Dendritic cell treated with granulocyte-macrophage colony-stimulating factor and Interleukin-4, amounts not matched to agents 40 ng/mL and 50 ng/mL, for 4 days (primary cell): ENCODE results near the gene DCC.
"Not testable (repeated sequence)": the region's sequence is repeated elsewhere in the genome, so short reads cannot be mapped to it uniquely, and the experiment has no call there.

Source experiments
- H3K27ac Mint-ChIP-seq: one replicate; pipeline ENCODE4 v1.8.0; 2022; ENCODE audit warnings: mild to moderate bottlenecking, mixed read lengths
- H3K27me3 Mint-ChIP-seq: one replicate; pipeline ENCODE4 v1.8.0; 2022; ENCODE audit warnings: mild to moderate bottlenecking, mixed read lengths
- H3K36me3 Mint-ChIP-seq: one replicate; pipeline ENCODE4 v1.8.0; 2022; ENCODE audit warnings: low read depth, mixed read lengths
- H3K4me1 Mint-ChIP-seq: one replicate; pipeline ENCODE4 v1.8.0; 2022; ENCODE audit warnings: low read depth, mixed read lengths
- H3K4me3 Mint-ChIP-seq: one replicate; pipeline ENCODE4 v1.8.0; 2022; ENCODE audit warnings: mild to moderate bottlenecking, moderate library complexity, mixed read lengths
- H3K9me3 Mint-ChIP-seq: one replicate; pipeline ENCODE4 v1.8.0; 2022; ENCODE audit warnings: mixed read lengths
- intact Hi-C: fragments of 100-400 bp; cut with micrococcal nuclease; formaldehyde crosslinking; loops from one replicate; pipeline ENCODE4 v1.15.0; 2022

The DCC gene

DNA sequence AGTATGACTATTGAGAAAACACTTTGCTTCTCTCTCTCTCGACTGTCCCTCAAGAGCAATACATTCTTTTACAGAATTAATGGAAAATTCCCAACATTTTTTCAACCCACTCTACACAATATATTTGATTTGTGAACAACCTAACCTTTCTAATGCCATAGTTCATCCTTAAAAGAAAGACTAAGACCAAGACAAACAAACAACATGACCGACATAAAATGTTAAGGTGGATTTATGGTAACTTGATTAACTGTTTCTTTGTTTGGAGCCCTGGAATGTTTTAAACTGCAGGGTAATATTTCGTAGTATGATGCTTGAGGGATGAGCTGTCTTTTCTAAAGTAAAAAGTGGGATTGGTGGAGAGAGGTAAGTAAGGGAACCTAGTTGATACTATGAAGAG lies 1146.3 kb downstream of the DCC start:
- Mint-ChIP-seq H3K36me3 (no peaks in the 10 kb centered on the region), H3K4me1 (no peaks in the 10 kb centered on the region), H3K27me3 (no peaks in the 10 kb centered on the region), H3K9me3 (no peaks in the 10 kb centered on the region), H3K4me3 (no peak overlapping the region), H3K27ac (no peak overlapping the region)
- intact Hi-C loops: no loop called here

- intact Hi-C loops: no loop called here
- no peaks in the 10 kb centered on the region for H3K4me1 Mint-ChIP-seq
- H3K27me3 Mint-ChIP-seq: no peaks in the 10 kb centered on the region
- no peaks in the 10 kb centered on the region for H3K36me3 Mint-ChIP-seq
- H3K27ac Mint-ChIP-seq: no peak overlapping the region
- H3K4me3 Mint-ChIP-seq: no peak overlapping the region
- peaks cover 18% of the 10 kb centered on the region for H3K9me3 Mint-ChIP-seq
These were observed 1149.3 kb downstream of the DCC start for GRCh38 chr18:53489266-53489665.

DNA sequence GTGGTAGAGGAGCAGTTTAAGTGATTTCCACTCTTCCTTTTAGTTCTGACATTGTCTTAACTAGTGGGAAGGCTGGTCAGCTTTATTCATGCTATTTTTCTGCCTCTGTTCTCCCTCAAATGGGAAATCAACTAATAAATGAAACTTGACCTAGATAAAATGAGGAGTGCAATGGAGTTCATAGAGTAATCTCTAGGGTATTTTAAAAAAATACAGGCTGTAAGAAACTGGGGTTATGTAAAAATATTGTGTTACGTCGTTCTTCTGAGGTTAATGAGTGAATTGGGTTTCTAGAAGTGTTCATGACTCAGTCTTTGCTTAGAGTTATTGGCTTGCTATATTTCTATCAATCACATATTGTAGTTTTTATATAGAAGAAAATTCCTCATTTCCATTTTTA lies 1150.0 kb downstream of the DCC start:
- H3K4me3 Mint-ChIP-seq: no peak overlapping the region
- H3K27me3 Mint-ChIP-seq: no peaks in the 10 kb centered on the region
- H3K4me1 Mint-ChIP-seq: no peaks in the 10 kb centered on the region
- intact Hi-C loops: no loop called here
- H3K27ac Mint-ChIP-seq: no peak overlapping the region
- peaks cover 25% of the 10 kb centered on the region for H3K9me3 Mint-ChIP-seq
- no peaks in the 10 kb centered on the region for H3K36me3 Mint-ChIP-seq

DNA sequence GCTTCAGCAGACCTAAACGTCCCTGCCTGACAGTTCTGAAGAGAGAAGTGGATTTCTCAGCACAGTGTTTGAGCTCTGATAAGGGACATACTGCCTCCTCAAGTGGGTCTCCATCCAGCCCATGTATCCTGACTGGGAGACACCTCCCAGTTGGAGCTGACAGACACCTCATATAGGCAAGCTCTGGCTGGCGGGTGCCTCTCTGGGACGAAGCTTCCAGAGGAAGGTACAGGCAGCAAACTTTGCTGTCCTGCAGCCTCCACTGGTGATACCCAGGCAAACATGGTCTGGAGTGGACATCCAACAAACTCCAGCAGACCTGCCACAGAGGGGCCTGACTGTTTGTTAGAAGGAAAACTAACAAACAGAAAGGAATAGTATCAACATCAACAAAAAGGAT lies 1156.0 kb downstream of the DCC start:
- Mint-ChIP-seq H3K27me3 (no peaks in the 10 kb centered on the region), H3K4me1 (no peaks in the 10 kb centered on the region), H3K27ac (no peak overlapping the region), H3K4me3 (no peak overlapping the region), H3K9me3 (peaks cover 25% of the 10 kb centered on the region), H3K36me3 (no peaks in the 10 kb centered on the region)
- intact Hi-C loops: no loop called here

DNA sequence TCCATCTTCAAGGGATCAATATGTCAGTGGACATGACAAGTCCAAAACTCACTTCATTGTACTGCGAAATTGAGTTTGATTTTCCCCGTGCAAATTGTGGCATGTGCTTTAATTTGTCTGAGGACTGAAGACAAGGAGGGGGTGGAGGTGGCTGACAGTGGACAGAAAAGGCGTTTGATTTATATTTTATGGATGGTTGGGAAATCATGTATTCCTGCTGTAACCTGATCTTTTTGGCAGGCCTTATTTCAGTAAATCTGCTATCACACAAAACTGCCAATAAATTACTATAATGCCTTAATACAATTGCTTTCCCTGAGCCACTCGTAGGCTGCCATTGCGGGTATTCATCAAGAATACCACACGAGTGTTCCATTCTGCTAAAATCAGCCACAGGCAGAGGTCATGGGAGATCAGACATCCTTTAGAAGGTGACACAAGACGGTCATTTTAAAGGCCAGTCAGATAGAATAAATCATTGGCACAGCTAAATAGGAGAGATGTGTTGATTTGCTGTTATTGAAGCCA lies 1164.0 kb downstream of the DCC start:
- Mint-ChIP-seq H3K27ac (no peak overlapping the region), H3K4me1 (no peaks in the 10 kb centered on the region), H3K36me3 (no peaks in the 10 kb centered on the region), H3K27me3 (no peaks in the 10 kb centered on the region), H3K4me3 (no peak overlapping the region), H3K9me3 (no peaks in the 10 kb centered on the region)
- intact Hi-C loops: no loop called here

DNA sequence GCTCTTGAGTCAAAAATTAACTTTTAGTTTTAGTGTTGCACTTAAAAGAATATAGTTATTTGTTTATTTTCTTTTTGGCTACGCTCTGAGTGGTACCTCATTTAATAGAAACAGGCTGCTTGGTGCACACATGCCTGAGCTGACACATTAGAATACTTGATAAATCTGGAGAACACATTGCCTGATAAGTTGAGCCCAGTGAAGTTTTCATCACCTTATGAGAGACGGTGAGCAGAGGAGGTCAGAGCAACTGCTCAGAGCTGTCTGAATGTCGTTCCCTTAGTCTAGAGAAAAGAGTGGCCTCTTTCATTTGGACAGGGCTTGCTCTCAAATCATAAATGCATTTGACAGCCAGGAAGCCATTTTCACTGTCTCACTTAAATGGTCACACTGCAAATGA lies 1168.5 kb downstream of the DCC start:
- H3K36me3 Mint-ChIP-seq: no peaks in the 10 kb centered on the region
- intact Hi-C loops: no loop called here
- no peaks in the 10 kb centered on the region for H3K27me3 Mint-ChIP-seq
- H3K9me3 Mint-ChIP-seq: peaks cover 18% of the 10 kb centered on the region
- no peak overlapping the region for H3K27ac Mint-ChIP-seq
- no peaks in the 10 kb centered on the region for H3K4me1 Mint-ChIP-seq
- H3K4me3 Mint-ChIP-seq: no peak overlapping the region

GRCh38 chr18:53509886-53510285 lies 1169.9 kb downstream of the DCC start:
- Mint-ChIP-seq H3K4me3 (no peak overlapping the region), H3K36me3 (no peaks in the 10 kb centered on the region), H3K27me3 (no peaks in the 10 kb centered on the region), H3K4me1 (no peaks in the 10 kb centered on the region), H3K27ac (no peak overlapping the region), H3K9me3 (peaks cover 26% of the 10 kb centered on the region)
- intact Hi-C loops: no loop called here

DNA sequence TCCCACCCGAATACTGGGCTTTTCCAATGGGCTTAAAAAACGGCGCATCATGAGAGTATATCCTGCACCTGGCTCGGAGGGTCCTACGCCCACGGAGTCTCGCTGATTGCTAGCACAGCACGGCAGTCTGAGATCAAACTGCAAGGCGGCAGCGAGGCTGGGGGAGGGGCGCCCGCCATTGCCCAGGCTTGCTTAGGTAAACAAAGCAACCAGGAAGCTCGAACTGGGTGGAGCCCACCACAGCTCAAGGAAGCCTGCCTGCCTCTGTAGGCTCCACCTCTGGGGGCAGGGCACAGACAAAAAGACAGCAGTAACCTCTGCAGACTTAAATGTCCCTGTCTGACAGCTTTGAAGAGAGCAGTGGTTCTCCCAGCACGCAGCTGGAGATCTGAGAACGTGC lies 1171.7 kb downstream of the DCC start:
- H3K4me1 Mint-ChIP-seq, H3K36me3 Mint-ChIP-seq, H3K27ac Mint-ChIP-seq, intact Hi-C loops, H3K27me3 Mint-ChIP-seq, H3K4me3 Mint-ChIP-seq: not testable (repeated sequence)
- H3K9me3 Mint-ChIP-seq: peaks cover 26% of the 10 kb centered on the region

- intact Hi-C loops: no loop called here
- Mint-ChIP-seq H3K27ac (no peak overlapping the region), H3K4me3 (no peak overlapping the region), H3K27me3 (no peaks in the 10 kb centered on the region), H3K4me1 (no peaks in the 10 kb centered on the region), H3K36me3 (no peaks in the 10 kb centered on the region), H3K9me3 (no peaks in the 10 kb centered on the region)
These were observed 1181.1 kb downstream of the DCC start for GRCh38 chr18:53521068-53521467.

GRCh38 chr18:53526101-53526870 lies 1186.3 kb downstream of the DCC start:
- intact Hi-C loops: no loop called here
- Mint-ChIP-seq H3K36me3 (no peaks in the 10 kb centered on the region), H3K27me3 (no peaks in the 10 kb centered on the region), H3K4me1 (no peaks in the 10 kb centered on the region), H3K4me3 (no peak overlapping the region), H3K9me3 (no peaks in the 10 kb centered on the region), H3K27ac (no peak overlapping the region)

DNA sequence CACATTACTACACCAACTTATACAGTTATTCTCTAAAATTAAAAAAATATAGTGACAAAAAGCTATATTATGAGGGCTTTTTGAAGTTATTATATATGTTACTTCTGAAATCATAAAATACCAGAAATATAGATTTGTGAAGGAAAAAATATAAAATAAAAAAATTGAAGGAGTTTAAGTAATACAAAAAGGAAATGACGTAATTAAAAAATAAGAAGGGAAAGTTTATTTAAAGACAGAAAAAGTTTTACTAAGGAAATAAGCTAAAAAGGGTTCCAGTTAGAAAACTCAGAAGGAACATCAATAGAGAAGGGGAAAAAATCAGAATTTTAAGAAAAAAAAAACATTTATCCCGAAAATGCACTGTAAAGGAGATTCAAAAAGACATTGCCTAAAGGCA lies 1187.4 kb downstream of the DCC start:
- Mint-ChIP-seq H3K36me3 (no peaks in the 10 kb centered on the region), H3K27me3 (no peaks in the 10 kb centered on the region), H3K4me1 (no peaks in the 10 kb centered on the region), H3K27ac (no peak overlapping the region), H3K4me3 (no peak overlapping the region), H3K9me3 (no peaks in the 10 kb centered on the region)
- intact Hi-C loops: no loop called here

DNA sequence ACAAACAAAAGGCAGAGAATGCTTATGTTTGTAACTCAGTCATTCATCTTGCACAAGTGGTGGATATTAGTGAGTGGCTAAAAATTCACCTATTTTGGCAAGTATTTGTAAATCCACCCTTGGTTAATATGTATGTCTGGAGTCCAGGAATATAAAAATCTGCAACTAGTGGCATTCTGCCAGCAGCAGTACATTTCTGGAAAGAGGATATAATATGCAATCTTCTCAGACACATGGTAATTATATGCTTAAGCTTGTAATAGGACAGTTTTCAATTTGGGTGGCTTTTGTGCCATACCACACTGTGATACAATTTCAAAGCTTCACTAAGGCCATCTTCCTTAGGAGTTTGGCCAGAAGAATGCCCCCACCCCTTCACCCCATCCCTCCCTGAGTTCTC lies 1191.2 kb downstream of the DCC start:
- no peak overlapping the region for H3K27ac Mint-ChIP-seq

GRCh38 chr18:53531896-53532295 lies 1191.9 kb downstream of the DCC start:
- Mint-ChIP-seq H3K27ac (no peak overlapping the region), H3K9me3 (no peaks in the 10 kb centered on the region), H3K36me3 (no peaks in the 10 kb centered on the region), H3K4me1 (no peaks in the 10 kb centered on the region), H3K4me3 (no peak overlapping the region), H3K27me3 (no peaks in the 10 kb centered on the region)
- intact Hi-C loops: no loop called here

More for the DNA sequence above, 1191.2 kb downstream of the DCC start:
- no peaks in the 10 kb centered on the region for H3K9me3 Mint-ChIP-seq
- H3K27me3 Mint-ChIP-seq: no peaks in the 10 kb centered on the region
- H3K36me3 Mint-ChIP-seq: no peaks in the 10 kb centered on the region
- intact Hi-C loops: no loop called here
- no peak overlapping the region for H3K4me3 Mint-ChIP-seq
- H3K4me1 Mint-ChIP-seq: no peaks in the 10 kb centered on the region

GRCh38 chr18:53534203-53534602 lies 1194.2 kb downstream of the DCC start:
- Mint-ChIP-seq H3K27ac (no peak overlapping the region), H3K36me3 (no peaks in the 10 kb centered on the region), H3K4me1 (no peaks in the 10 kb centered on the region), H3K4me3 (no peak overlapping the region), H3K9me3 (no peaks in the 10 kb centered on the region), H3K27me3 (no peaks in the 10 kb centered on the region)
- intact Hi-C loops: no loop called here

DNA sequence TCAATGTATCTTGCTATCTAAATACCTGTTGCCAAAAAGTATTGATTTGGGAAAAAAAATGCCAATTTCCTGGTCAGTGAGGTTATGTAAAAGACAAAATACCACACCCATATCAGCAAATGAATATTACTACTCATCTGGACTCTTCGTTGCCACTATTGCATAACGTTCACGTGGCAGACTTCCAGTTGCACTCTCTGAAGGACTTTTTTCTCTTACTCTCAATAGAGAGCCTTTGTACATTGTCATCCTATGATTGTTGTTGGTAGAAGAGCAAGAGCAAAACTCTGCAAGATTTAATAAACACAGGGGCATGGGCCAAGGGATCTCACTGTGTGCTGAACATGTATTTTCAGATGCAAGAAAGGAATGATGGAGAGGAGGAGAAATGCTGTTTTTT lies 1194.7 kb downstream of the DCC start:
- Mint-ChIP-seq H3K27me3 (no peaks in the 10 kb centered on the region), H3K4me3 (no peak overlapping the region), H3K36me3 (no peaks in the 10 kb centered on the region), H3K27ac (no peak overlapping the region), H3K4me1 (no peaks in the 10 kb centered on the region), H3K9me3 (no peaks in the 10 kb centered on the region)
- intact Hi-C loops: no loop called here
